Measurements from ENCODE around the gene C10orf90. TPM values are rescaled to one million over a fixed set of nuclear protein-coding genes. Genes with fewer than 3 reads are reported as not detected.
A peak's percentile ranks its signal among the peaks of the same experiment; 100 is the strongest.

C10orf90 gene
- total RNA-seq, 1 experiment from 2014 or later, result not detected

- Mint-ChIP-seq H3K36me3 (ENCODE audit: insufficient read depth, unreplicated experiment) (no peaks in the 10 kb centered on the region), H3K4me1 (ENCODE audit: insufficient read depth, unreplicated experiment) (peaks cover 17% of the 10 kb centered on the region), H3K27ac (ENCODE audit: low read depth, unreplicated experiment) (no peak overlapping the region), H3K27me3 (ENCODE audit: insufficient read depth, unreplicated experiment) (no peaks in the 10 kb centered on the region), H3K9me3 (ENCODE audit: unreplicated experiment) (no peaks in the 10 kb centered on the region), H3K4me3 (ENCODE audit: unreplicated experiment) (no peak overlapping the region)
- intact Hi-C loops (cut with micrococcal nuclease), result no loop called here
- CTCF ChIA-PET, result interaction anchor here (0.6 kb wide), 1 partner anchor 175 kb away, joined by 3 read pairs; no protein-coding TSS in a partner anchor
- TF ChIP-seq CTCF (IDR thresholded peaks at IDR 0.05; ENCODE audit: unreplicated experiment), result peak; percentile 8
- POLR2A ChIA-PET, result no interaction called here
- no peak for DNase-seq (ENCODE audit: unreplicated experiment)
- BruUV-seq (replicated peaks), result no TSS peak
Observed at GRCh38 chr10:126520751-126521317, 149.7 kb downstream of the C10orf90 start.

- H3K27ac Mint-ChIP-seq (ENCODE audit: low read depth, unreplicated experiment), result no peak overlapping the region
- ChIA-PET POLR2A (no interaction called here), CTCF (interaction anchor here (0.6 to 1.2 kb wide), 2 partner anchors 176 to 586 kb away, joined by 3 read pairs; no protein-coding TSS in a partner anchor)
- no peaks in the 10 kb centered on the region for H3K36me3 Mint-ChIP-seq (ENCODE audit: insufficient read depth, unreplicated experiment)
- H3K9me3 Mint-ChIP-seq (ENCODE audit: unreplicated experiment), result no peaks in the 10 kb centered on the region
- no peak overlapping the region for H3K4me3 Mint-ChIP-seq (ENCODE audit: unreplicated experiment)
- no peak for TF ChIP-seq CTCF (IDR thresholded peaks at IDR 0.05; ENCODE audit: unreplicated experiment)
- no peaks in the 10 kb centered on the region for H3K27me3 Mint-ChIP-seq (ENCODE audit: insufficient read depth, unreplicated experiment)
- intact Hi-C loops (cut with micrococcal nuclease), result no loop called here
- DNase-seq (ENCODE audit: unreplicated experiment), result no peak
- H3K4me1 Mint-ChIP-seq (ENCODE audit: insufficient read depth, unreplicated experiment), result peaks cover 17% of the 10 kb centered on the region
- BruUV-seq (replicated peaks), result no TSS peak
Observed at GRCh38 chr10:126519992-126520391, 150.5 kb downstream of the C10orf90 start.

- no peak for DNase-seq (ENCODE audit: unreplicated experiment)
- POLR2A ChIA-PET, result no interaction called here
- H3K27ac Mint-ChIP-seq (ENCODE audit: low read depth, unreplicated experiment), result no peak overlapping the region
Observed at GRCh38 chr10:126519185-126519584, 151.3 kb downstream of the C10orf90 start.

More at GRCh38 chr10:126519185-126519584, 151.3 kb downstream of the C10orf90 start:
- TF ChIP-seq CTCF (IDR thresholded peaks at IDR 0.05; ENCODE audit: unreplicated experiment), result no peak
- no peak overlapping the region for H3K4me3 Mint-ChIP-seq (ENCODE audit: unreplicated experiment)
- peaks cover 17% of the 10 kb centered on the region for H3K4me1 Mint-ChIP-seq (ENCODE audit: insufficient read depth, unreplicated experiment)
- no peaks in the 10 kb centered on the region for H3K9me3 Mint-ChIP-seq (ENCODE audit: unreplicated experiment)
- no TSS peak for BruUV-seq (replicated peaks)
- CTCF ChIA-PET, result interaction anchor here (1.2 kb wide), 1 partner anchor 585 kb away, joined by 3 read pairs; no protein-coding TSS in a partner anchor
- no peaks in the 10 kb centered on the region for H3K36me3 Mint-ChIP-seq (ENCODE audit: insufficient read depth, unreplicated experiment)
- intact Hi-C loops (cut with micrococcal nuclease), result no loop called here
- no peaks in the 10 kb centered on the region for H3K27me3 Mint-ChIP-seq (ENCODE audit: insufficient read depth, unreplicated experiment)
